Measurements from ENCODE around the gene BRAF. TPM values are rescaled to one million over a fixed set of nuclear protein-coding genes. Genes with fewer than 3 reads are reported as not detected.
"Not testable (repeated sequence)": the region's sequence is repeated elsewhere in the genome, so short reads cannot be mapped to it uniquely, and the experiment has no call there.

BRAF gene
- total RNA-seq, 1 donor, result 106 TPM

DNA sequence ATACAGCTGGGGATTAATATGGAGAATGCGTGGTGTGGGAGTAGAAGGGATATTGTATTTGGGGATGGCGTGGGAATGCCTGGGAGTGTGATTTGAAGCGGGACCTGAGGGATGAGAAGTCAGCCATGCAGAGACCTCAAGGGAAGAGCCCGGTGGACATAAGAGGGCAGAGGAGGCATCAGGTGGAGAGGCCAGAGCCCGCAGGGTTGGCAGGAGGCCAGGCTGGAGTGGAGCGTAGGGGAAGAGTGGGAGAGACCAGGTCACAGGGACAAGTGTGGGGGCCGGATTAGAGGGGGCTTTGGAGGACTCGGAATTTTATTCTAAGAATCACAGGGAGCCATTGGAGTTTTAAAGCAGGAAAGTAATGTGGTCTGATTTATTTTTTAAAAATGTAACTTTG, 226.3 kb downstream of the BRAF start:
- H3K9me3 ChIP-seq (ENCODE audit: low read depth, low read length), result no peaks in the 10 kb centered on the region
- no peaks in the 10 kb centered on the region for H3K27me3 ChIP-seq (ENCODE audit: insufficient read depth, low read length)
- peaks cover 21% of the 10 kb centered on the region for H3K4me1 ChIP-seq (ENCODE audit: insufficient read depth, low read length)
- no peak overlapping the region for H3K4me3 ChIP-seq (ENCODE audit: low read length)

DNA sequence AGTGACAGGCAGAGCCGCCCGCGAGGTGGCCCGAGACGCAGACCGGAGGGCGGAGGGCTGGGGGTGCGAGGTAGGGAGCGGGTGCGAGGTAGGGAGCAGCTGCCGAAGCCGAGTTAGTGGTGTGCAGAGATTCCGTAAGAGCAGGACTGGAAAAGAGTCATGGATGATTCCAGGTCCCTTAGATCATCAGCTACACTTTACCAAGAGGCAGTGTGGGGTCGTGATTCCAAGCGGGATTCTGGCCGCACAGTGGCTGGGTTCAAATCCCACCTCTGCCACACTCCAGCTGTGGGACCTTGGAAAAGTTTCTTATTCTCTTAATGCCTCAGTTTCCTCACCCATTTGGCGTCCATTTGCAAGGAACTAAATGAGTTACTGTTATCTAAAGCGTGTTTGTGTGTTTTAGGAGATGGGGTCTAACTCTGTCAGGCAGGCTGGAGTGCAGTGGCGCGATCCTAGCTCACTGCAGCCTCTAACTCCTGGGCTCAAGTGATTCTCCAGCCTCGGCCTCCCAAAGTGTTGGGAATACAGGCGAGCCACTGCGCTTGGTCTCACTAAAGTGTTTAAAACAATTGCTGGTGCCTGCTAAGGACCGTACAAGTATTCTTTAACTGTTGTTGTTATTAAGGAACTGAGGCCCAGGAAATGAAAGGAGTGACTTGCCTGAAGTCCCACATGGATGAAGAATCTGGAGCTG, 227.1 kb downstream of the BRAF start:
- Histone ChIP-seq H3K4me1 (ENCODE audit: insufficient read depth, low read length) (peaks cover 21% of the 10 kb centered on the region), H3K9me3 (ENCODE audit: low read depth, low read length) (no peaks in the 10 kb centered on the region), H3K27me3 (ENCODE audit: insufficient read depth, low read length) (no peaks in the 10 kb centered on the region), H3K4me3 (ENCODE audit: low read length) (peak overlapping the region; percentile 88)

- Histone ChIP-seq H3K9me3 (ENCODE audit: low read depth, low read length) (no peaks in the 10 kb centered on the region), H3K4me3 (ENCODE audit: low read length) (peak within 1 kb of the TSS; percentile 88), H3K4me1 (ENCODE audit: insufficient read depth, low read length) (peaks cover 21% of the 10 kb centered on the region), H3K27me3 (ENCODE audit: insufficient read depth, low read length) (no peaks in the 10 kb centered on the region)
Measured at GRCh38 chr7:140696680-140697446, 227.9 kb downstream of the BRAF start, which contains the start of gene NDUFB2. NDUFB2 (plus strand) TSS chr7:140696708; CDS start chr7:140696745, 37 bp downstream.

GRCh38 chr7:140696024-140696679, 228.6 kb downstream of the BRAF start:
- Histone ChIP-seq H3K27me3 (ENCODE audit: insufficient read depth, low read length) (no peaks in the 10 kb centered on the region), H3K4me1 (ENCODE audit: insufficient read depth, low read length) (peaks cover 21% of the 10 kb centered on the region), H3K9me3 (ENCODE audit: low read depth, low read length) (no peaks in the 10 kb centered on the region), H3K4me3 (ENCODE audit: low read length) (peak overlapping the region; percentile 88)

DNA sequence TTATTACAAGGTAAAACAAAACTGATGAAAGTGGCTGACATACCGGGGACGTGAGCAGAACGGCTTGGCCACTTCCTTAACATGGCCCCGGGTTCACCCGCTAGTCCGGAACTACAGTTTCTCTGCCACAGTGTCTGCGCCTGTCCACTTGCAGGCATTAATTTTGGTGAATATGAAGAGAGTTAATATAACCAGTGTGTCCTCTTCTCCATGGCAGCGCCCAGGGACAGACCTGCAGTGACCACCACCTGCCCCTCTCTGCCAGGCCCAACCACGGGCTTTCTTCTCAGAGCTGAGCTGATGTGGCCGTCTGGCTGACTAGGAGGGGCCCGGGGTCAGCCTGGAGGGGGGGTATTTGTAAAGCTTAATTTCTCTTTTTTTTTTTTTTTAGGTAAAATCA, 229.3 kb downstream of the BRAF start:
- H3K9me3 ChIP-seq (ENCODE audit: low read depth, low read length), result no peaks in the 10 kb centered on the region
- H3K27me3 ChIP-seq (ENCODE audit: insufficient read depth, low read length), result no peaks in the 10 kb centered on the region
- H3K4me3 ChIP-seq (ENCODE audit: low read length), result no peak overlapping the region
- peaks cover 21% of the 10 kb centered on the region for H3K4me1 ChIP-seq (ENCODE audit: insufficient read depth, low read length)

DNA sequence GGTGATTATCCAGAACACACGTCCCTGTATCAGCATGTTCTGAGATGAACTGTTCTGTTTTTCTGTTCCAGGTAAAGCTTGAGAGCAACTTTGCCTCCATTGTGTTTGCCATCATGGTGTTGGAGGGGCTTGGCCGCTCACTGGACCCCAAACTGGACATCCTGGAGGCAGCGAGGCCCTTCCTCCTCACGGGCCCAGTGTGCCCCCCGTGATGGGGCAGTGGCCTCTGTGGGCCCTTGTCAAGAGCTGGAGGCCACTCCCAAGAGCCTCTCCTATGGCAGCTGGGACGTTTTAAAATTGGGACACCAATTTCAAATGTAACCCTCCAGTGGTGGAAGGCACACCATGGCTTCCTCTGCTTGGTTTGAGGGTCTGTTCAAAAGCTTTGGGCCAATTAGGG, 230.1 kb downstream of the BRAF start:
- peaks cover 21% of the 10 kb centered on the region for H3K4me1 ChIP-seq (ENCODE audit: insufficient read depth, low read length)
- no peaks in the 10 kb centered on the region for H3K27me3 ChIP-seq (ENCODE audit: insufficient read depth, low read length)
- no peak overlapping the region for H3K4me3 ChIP-seq (ENCODE audit: low read length)
- H3K9me3 ChIP-seq (ENCODE audit: low read depth, low read length), result no peaks in the 10 kb centered on the region

DNA sequence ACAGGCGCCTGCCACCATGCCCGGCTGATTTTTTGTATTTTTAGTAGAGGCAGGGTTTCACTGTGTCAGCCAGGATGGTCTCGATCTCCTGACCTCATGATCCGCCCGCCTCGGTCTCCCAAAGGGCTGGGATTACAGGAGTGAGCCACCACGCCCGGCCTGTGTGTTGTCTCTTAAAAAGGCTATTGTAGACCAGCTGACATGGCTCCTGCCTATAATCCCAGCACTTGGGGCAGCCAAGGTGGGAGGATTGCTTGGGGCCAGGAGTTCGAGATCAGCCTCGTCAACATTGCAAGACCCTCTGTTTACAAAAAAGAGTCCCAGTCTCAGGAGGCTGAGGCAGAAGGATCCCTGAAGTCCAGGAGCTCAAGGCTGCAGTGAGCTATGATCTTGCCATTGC, 230.9 kb downstream of the BRAF start:
- H3K4me1 ChIP-seq (ENCODE audit: insufficient read depth, low read length), result peaks cover 21% of the 10 kb centered on the region
- H3K27me3 ChIP-seq (ENCODE audit: insufficient read depth, low read length); H3K9me3 ChIP-seq (ENCODE audit: low read depth, low read length); H3K4me3 ChIP-seq (ENCODE audit: low read length): not testable (repeated sequence)

GRCh38 chr7:140691376-140692045, 233.2 kb downstream of the BRAF start:
- H3K27me3 ChIP-seq (ENCODE audit: insufficient read depth, low read length), result no peaks in the 10 kb centered on the region
- no peak overlapping the region for H3K4me3 ChIP-seq (ENCODE audit: low read length)
- H3K9me3 ChIP-seq (ENCODE audit: low read depth, low read length), result no peaks in the 10 kb centered on the region
- H3K4me1 ChIP-seq (ENCODE audit: insufficient read depth, low read length), result peaks cover 7% of the 10 kb centered on the region

- H3K27me3 ChIP-seq (ENCODE audit: insufficient read depth, low read length), result no peaks in the 10 kb centered on the region
- no peak overlapping the region for H3K4me3 ChIP-seq (ENCODE audit: low read length)
- H3K4me1 ChIP-seq (ENCODE audit: insufficient read depth, low read length), result no peaks in the 10 kb centered on the region
- H3K9me3 ChIP-seq (ENCODE audit: low read depth, low read length), result no peaks in the 10 kb centered on the region
Measured at GRCh38 chr7:140689199-140690152, 235.3 kb downstream of the BRAF start.

DNA sequence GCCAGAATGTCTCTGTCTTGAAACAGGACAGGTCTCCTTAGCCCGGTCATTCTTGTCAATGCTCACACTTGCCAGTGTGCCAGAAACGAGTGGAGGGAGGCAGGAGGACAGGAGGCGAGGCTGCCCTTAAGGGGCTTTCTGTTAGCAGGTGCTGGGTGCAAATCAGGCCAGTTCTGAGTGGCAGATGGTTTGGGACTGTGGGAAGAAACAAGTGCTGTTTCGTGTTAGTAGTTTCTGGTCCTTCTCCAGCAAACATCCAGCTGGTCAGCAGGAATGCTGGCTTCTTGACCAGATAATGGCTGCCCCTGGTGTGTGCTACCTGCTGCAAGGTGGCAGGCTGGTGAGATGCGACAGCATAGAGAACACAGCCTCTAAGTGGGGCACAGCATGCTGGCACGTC, 236.4 kb downstream of the BRAF start:
- H3K4me3 ChIP-seq (ENCODE audit: low read length), result no peak overlapping the region
- H3K9me3 ChIP-seq (ENCODE audit: low read depth, low read length), result no peaks in the 10 kb centered on the region
- H3K27me3 ChIP-seq (ENCODE audit: insufficient read depth, low read length), result no peaks in the 10 kb centered on the region
- no peaks in the 10 kb centered on the region for H3K4me1 ChIP-seq (ENCODE audit: insufficient read depth, low read length)

GRCh38 chr7:140686921-140687320, 237.8 kb downstream of the BRAF start:
- Histone ChIP-seq H3K4me3 (ENCODE audit: low read length) (no peak overlapping the region), H3K4me1 (ENCODE audit: insufficient read depth, low read length) (no peaks in the 10 kb centered on the region), H3K27me3 (ENCODE audit: insufficient read depth, low read length) (no peaks in the 10 kb centered on the region), H3K9me3 (ENCODE audit: low read depth, low read length) (no peaks in the 10 kb centered on the region)

- Histone ChIP-seq H3K9me3 (ENCODE audit: low read depth, low read length) (no peaks in the 10 kb centered on the region), H3K4me3 (ENCODE audit: low read length) (no peak overlapping the region), H3K27me3 (ENCODE audit: insufficient read depth, low read length) (no peaks in the 10 kb centered on the region), H3K4me1 (ENCODE audit: insufficient read depth, low read length) (no peaks in the 10 kb centered on the region)
Measured at GRCh38 chr7:140685407-140686087, 239.2 kb downstream of the BRAF start.

- Histone ChIP-seq H3K9me3 (ENCODE audit: low read depth, low read length) (no peaks in the 10 kb centered on the region), H3K27me3 (ENCODE audit: insufficient read depth, low read length) (no peaks in the 10 kb centered on the region), H3K4me1 (ENCODE audit: insufficient read depth, low read length) (no peaks in the 10 kb centered on the region), H3K4me3 (ENCODE audit: low read length) (no peak overlapping the region)
Measured at GRCh38 chr7:140684066-140684950, 240.4 kb downstream of the BRAF start.

All from mononuclear cell (primary cell).